DMS153 treated with DMSO at 0.1 percent for 48 hours (cell line): ENCODE measurements around the gene MINDY4.
A peak's percentile ranks its signal among the peaks of the same experiment; 100 is the strongest.

Experiments used
- DNase-seq: peaks from one replicate; lab custom pipeline; 2025; ENCODE audit not compliant: unreplicated experiment; lab: John Stamatoyannopoulos, UW

MINDY4 gene

GRCh38 chr7:30741289-30741688, 29.9 kb upstream of the MINDY4 start:
- no peak for DNase-seq

GRCh38 chr7:30743371-30744074, 27.7 kb upstream of the MINDY4 start:
- no peak for DNase-seq

GRCh38 chr7:30744075-30744417, 27.2 kb upstream of the MINDY4 start:
- no peak for DNase-seq

GRCh38 chr7:30745261-30745941, 25.8 kb upstream of the MINDY4 start:
- DNase-seq = no peak

- DNase-seq = no peak
These were observed 21.2 kb upstream of the MINDY4 start for GRCh38 chr7:30750010-30750409.

GRCh38 chr7:30750683-30751650, 20.2 kb upstream of the MINDY4 start:
- DNase-seq = peak; percentile 64

GRCh38 chr7:30751696-30752273, 19.4 kb upstream of the MINDY4 start, which contains the start of gene INMT:
INMT (plus strand) TSS chr7:30752135; CDS start chr7:30752151, 16 bp downstream.
- no peak for DNase-seq

- DNase-seq = no peak
These were observed 18.7 kb upstream of the MINDY4 start for GRCh38 chr7:30752484-30752883.

GRCh38 chr7:30752979-30753378, 18.2 kb upstream of the MINDY4 start:
- DNase-seq = no peak

- DNase-seq = no peak
These were observed 16.8 kb upstream of the MINDY4 start for GRCh38 chr7:30754315-30754877.

- no peak for DNase-seq
These were observed 15.6 kb upstream of the MINDY4 start for GRCh38 chr7:30755384-30756154.

GRCh38 chr7:30757342-30757692, 13.9 kb upstream of the MINDY4 start:
- no peak for DNase-seq

GRCh38 chr7:30760514-30761213, 10.6 kb upstream of the MINDY4 start:
- DNase-seq = no peak

GRCh38 chr7:30761214-30762156, 9.7 kb upstream of the MINDY4 start:
- DNase-seq = no peak

- DNase-seq = no peak
These were observed 6.9 kb upstream of the MINDY4 start for GRCh38 chr7:30764030-30764975.

GRCh38 chr7:30765408-30765807, 5.8 kb upstream of the MINDY4 start:
- no peak for DNase-seq

- no peak for DNase-seq
These were observed 408 bp upstream of the MINDY4 start for GRCh38 chr7:30770845-30771173.
